GM18505 (cell line): ENCODE results near the gene RAB24.
"Not testable (repeated sequence)": the region's sequence is repeated elsewhere in the genome, so short reads cannot be mapped to it uniquely, and the experiment has no call there.

ENCODE experiments used
- ATAC-seq: cut with Tn5 transposase; IDR thresholded peaks from one replicate; pipeline ENCODE4 v1.9.1; 2021; ENCODE audit not compliant: unreplicated experiment
- POLR2A ChIP-seq: IDR thresholded peaks from 4 replicates; pipeline ENCODE4 v1.6.1; 2011; ENCODE audit warnings: borderline replicate concordance; ENCODE audit not compliant: insufficient read depth, insufficient read length; ENCODE audit errors: extremely low read depth

RAB24 gene

DNA sequence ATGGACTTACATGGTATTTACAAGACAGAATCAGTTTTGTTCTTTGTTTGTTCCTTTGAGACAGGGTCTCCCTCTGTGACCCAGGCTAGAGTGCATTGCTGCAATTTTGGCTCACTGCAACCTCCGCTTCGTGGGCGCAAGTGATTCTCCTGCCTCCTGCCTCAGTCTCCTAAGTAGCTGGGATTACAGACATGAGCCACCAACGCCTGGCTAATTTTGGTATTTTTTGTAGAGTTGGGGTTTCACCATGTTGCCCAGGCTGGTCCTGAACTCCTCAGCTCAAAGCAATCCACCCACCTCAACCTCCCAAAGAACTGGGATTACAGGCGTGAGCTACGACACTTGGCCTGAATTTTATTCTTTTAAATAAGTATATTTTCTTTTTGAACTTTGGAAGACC lies 27.6 kb downstream of the RAB24 start:
- no peak for TF ChIP-seq POLR2A
- ATAC-seq: no peak

DNA sequence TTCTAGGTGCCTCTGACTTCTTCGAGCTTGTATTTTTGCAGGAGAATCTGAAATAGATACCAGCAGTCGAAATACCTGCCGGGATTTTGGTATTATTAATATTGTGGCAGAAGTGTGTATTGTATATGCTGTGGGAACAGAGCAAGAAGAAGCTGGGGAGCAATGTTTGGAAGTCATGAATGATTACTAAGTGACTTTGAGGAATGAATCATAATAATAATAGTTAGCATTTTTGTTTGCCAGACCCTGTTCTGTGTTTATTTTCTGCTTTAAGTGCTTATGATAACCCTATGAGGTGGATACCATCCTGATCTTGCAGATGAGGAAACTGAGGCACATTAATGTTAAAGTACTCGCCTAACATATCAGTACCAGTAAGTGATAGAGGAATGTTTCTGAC lies 32.4 kb downstream of the RAB24 start:
- TF ChIP-seq POLR2A: no peak
- ATAC-seq: no peak

GRCh38 chr5:177270653-177271052 lies 32.9 kb downstream of the RAB24 start:
- no peak for TF ChIP-seq POLR2A
- ATAC-seq: no peak

GRCh38 chr5:177269976-177270375 lies 33.5 kb downstream of the RAB24 start:
- no peak for ATAC-seq
- TF ChIP-seq POLR2A: no peak

DNA sequence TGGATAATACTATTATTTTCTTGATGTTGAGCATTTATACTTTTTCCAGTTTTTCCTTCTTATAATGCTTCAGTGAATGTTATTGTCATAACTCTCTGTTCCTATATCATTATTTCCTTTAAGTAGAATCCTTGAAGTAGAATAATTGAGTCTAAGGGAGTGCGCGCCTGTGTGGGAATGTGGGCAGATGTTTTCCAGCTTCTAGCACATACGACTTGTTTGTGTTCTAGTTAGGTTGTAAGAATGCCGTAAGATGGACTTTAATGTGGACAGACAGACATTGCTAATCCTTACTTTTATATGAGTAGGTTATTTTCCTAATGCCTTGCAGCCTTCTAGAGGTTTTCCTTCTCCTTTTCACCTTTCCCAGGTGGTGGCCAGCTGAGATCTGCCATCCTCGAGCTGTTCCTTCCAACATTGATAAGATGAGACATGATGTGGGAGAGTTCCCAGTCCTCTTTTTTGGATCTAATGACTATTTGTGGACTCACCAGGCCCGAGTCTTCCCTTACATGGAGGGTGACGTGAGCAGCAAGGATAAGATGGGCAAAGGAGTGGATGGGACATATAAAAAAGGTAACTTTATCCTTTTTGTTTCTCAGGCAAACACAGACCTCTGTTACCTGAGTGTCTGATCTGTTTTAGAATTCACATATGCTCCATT lies 34.2 kb downstream of the RAB24 start:
- ATAC-seq: no peak

GRCh38 chr5:177265395-177265794 lies 38.1 kb downstream of the RAB24 start:
- ATAC-seq: no peak
- no peak for TF ChIP-seq POLR2A

More for the DNA sequence above, 34.2 kb downstream of the RAB24 start:
- no peak for TF ChIP-seq POLR2A

GRCh38 chr5:177264178-177264577 lies 39.3 kb downstream of the RAB24 start:
- TF ChIP-seq POLR2A: no peak
- ATAC-seq: no peak

- ATAC-seq: no peak
- no peak for TF ChIP-seq POLR2A
These were observed 42.0 kb downstream of the RAB24 start for GRCh38 chr5:177261510-177261909.

GRCh38 chr5:177260961-177261360 lies 42.6 kb downstream of the RAB24 start:
- TF ChIP-seq POLR2A: no peak
- ATAC-seq: no peak

GRCh38 chr5:177258711-177259110 lies 44.8 kb downstream of the RAB24 start:
- not testable (repeated sequence) for ATAC-seq

DNA sequence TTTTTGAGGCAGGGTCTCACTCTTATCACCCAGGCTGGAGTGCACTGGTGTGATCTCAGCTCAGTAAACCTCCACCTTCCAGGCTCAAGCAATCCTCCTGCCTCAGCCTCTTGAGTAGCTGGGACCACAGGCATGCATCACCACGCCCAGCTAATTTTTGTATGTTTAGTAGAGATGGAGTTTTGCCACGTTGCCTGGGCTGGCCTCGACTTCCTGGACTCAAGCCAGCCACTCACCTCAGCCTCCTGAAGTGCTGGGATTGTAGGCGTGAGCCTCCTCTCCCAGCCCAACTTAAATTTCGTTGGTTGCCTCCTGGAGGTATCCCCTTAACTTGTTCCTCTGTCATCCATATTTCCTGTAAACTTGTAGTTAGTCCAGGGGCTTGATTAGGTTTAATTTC lies 47.2 kb downstream of the RAB24 start:
- no peak for TF ChIP-seq POLR2A
- ATAC-seq: no peak

DNA sequence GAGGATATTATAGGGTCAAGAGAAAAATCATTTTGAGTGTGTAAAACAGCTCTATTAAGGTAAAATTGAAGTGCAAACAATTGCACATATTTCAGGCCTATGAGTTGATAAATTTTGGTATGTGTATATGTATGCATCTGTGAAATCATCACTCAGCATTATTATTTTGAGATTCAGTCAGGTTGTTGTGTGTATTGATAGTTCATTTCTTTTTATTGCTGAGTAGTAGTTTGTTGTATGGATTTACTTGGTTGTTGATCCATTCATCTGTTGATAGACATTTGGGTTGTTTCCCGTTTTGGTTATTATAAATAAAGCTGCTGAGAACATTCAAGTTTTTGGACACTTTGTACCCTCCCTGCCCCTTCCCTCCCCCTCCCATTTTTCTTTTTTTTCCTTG lies 50.3 kb downstream of the RAB24 start:
- ATAC-seq: no peak
- TF ChIP-seq POLR2A: no peak
